Activated T-cell treated with anti-CD3 and anti-CD28 coated beads for 4 hours (primary cell): Measurements from ENCODE around the gene TMEM248.
"Not testable (repeated sequence)": the region's sequence is repeated elsewhere in the genome, so short reads cannot be mapped to it uniquely, and the experiment has no call there.

Experiments used
- DNase-seq: peaks from one replicate; pipeline ENCODE4 v3.0.0-alpha.2; 2020

The TMEM248 gene

GRCh38 chr7:66953044-66953427 lies 32.0 kb downstream of the TMEM248 start:
- no peak for DNase-seq

DNA sequence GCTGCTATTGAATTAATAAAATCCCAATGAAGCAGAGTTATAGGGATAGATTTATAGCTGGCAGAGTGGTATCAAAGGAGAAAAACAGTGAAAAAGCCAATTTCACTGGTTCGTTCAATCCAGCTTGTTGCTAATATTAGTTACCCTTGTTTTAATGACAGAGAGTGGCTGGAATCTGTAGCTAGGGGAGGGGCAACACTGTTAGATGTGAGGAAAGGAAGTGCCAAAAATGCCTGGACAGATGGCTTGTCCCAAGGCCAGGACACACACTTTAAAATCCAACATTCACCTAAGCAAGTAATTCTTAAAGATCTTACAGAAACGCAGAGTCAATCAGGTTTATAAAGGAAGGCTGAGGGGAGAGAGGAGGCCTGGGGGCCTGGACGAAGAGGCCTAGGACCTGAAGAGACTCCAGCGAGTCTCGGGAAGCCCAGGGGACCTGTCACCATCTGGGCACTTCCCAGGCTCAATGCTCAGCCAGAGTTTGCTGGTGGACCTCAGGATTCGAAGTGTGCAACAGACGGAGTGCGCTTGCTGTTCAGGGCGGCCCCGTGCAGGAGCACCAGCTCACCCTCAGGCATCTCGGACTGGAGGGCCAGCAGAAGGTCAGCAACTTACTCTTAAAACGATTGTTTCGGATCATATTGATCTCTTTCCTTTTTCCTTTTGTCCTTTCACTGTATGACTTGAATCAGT lies 36.7 kb downstream of the TMEM248 start:
- no peak for DNase-seq

DNA sequence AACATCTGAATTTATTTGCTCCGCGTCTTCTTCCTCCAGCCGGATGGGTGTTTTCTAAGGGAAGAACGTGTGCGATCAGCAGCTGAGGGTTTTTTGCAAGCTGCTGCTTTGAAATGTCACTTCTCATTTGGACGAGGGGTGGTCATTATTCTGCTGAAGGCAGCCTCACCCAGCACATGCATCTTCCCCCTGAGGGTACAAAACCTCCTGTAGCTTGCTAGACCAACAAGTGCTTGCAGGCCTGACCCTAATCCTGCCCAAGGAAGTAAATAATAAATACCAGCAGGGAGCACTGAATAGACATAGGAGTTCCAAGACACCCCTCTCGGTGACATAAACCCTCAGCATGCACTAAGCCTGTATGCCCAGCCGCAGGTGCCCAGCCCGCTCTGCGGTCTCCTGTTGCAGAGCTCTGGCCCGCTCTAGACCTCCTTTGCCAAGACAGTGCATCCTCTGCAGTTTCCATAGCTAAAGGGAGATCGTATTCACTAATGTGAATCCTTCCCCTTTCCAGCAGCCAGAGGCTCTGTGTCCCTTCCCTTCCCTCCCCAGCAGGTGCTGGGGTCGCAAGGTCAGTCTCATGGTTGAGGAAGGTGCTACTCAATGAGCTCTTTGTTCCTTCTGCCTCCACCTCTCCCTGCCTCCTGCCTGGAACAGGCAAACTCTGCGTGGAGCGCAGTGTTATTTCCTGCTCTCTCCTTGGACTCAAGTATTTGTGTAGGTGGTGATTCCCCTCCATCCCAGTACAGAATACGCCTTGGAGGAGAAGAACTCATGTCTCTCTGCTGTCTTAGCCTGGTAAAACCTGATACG lies 37.7 kb downstream of the TMEM248 start:
- no peak for DNase-seq

GRCh38 chr7:66960192-66960591 lies 39.2 kb downstream of the TMEM248 start:
- DNase-seq = no peak

GRCh38 chr7:66961096-66961495 lies 40.1 kb downstream of the TMEM248 start:
- DNase-seq = no peak

GRCh38 chr7:66964411-66964810 lies 43.4 kb downstream of the TMEM248 start:
- no peak for DNase-seq

DNA sequence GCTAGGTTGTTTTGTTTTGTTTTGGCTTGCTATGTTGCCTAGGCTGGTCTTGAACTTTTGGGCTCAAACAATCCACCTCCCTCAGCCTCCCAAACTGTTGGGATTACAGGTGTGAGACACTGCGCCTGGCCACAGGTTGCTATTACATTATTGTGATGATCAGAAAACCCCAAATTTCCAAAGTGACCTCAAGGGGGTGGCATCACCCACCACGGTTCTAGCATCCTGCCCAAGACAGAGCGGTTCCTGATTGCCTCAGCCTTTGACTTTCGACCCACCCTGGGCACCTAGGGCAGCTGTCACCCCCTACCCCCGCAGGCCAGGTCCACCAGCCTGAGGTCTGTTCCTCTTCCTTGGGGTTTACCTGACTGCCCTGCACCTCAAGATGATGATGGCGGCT lies 46.0 kb downstream of the TMEM248 start:
- no peak for DNase-seq

GRCh38 chr7:66969001-66969400 lies 48.0 kb downstream of the TMEM248 start:
- not testable (repeated sequence) for DNase-seq

DNA sequence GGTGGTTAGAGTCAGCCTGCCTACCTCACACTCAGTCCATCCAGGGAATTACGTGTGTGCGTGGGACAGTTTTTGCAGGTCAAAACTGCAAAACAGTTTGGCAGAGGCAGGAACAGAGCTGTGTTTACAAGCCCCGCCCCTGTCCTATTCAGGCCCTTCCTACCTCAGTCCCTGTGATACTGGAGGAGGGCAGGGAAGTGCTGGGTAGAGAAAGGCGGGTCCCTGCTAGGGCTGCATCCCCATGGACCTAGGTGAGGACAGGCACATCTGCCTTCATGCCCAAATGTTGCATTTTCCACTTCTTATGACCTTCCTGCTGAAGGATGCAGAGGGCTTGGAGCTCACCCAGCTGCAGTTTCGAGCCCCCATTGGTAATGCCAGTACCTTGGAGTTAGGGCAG lies 49.3 kb downstream of the TMEM248 start:
- no peak for DNase-seq

GRCh38 chr7:66974986-66975590 lies 54.1 kb downstream of the TMEM248 start:
- no peak for DNase-seq

- DNase-seq = not testable (repeated sequence)
These were observed 57.3 kb downstream of the TMEM248 start for GRCh38 chr7:66978312-66978711.

DNA sequence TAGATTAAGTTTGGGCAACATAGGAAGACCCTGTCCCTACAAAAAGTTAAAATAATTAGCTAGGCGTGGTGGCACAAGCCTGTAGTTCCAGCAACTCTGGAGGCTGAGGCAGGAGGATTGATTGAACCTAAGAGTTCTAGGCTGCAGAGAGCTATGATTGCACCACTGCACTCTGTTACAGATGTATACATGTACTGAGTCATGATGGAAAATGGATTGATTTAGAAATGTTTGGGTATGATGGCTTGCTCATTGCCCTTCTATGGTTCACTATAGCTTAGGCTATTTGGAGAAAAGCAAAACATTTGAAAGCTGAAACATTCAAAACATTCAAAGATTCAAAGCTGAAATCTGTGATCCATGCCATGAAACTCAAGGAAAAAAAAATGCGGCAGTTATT lies 58.0 kb downstream of the TMEM248 start:
- not testable (repeated sequence) for DNase-seq

GRCh38 chr7:66980336-66980735 lies 59.3 kb downstream of the TMEM248 start:
- not testable (repeated sequence) for DNase-seq

GRCh38 chr7:66989552-66989951 lies 68.5 kb downstream of the TMEM248 start:
- not testable (repeated sequence) for DNase-seq

DNA sequence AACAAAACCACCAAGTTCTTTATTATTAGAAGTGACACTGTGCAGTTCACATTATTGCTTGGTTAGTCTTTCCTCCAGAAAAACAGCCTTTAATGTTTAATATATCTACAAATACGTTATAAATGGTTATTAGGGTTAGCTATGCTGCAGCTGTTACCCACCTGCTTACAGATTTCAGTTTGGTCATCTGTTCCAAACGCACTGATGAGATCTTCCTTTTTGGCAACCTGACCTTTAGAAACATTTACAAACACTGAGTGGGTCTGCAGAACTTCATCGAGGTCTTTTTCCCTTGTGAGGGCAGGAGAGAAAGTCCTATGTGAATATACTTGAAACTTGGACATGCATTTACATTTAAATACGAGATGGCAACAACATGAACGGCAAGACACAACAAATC lies 73.0 kb downstream of the TMEM248 start:
- not testable (repeated sequence) for DNase-seq

DNA sequence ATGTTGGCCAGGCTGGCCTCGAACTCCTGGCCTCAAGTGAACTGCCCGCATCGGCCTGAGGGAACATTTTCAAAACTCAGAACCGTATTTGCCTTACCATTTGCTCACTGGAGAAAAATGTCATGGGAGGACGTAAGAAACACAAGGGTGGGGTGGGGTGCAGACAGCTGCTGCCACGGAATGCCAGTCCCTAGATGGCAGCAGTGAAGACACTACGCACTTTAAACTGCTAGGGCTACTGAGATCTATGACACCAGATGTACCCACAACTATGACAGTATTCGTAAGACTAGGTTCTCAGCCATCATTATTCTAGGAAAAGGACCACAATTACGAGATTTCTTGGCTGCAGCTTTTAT lies 73.6 kb downstream of the TMEM248 start:
- peak; percentile 28 for DNase-seq

- DNase-seq = peak; percentile 88
These were observed 74.2 kb downstream of the TMEM248 start, which contains the start of gene SBDS for GRCh38 chr7:66995050-66995776. TSS of gene SBDS (minus strand) at chr7:66995586. CDS start at chr7:66995417, 169 bp downstream.

GRCh38 chr7:66996444-66997191 lies 75.6 kb downstream of the TMEM248 start, which contains the start of gene TYW1:
TSS of gene TYW1 (plus strand) at chr7:66996833. CDS start at chr7:66996979, 146 bp downstream.
- DNase-seq = peak; percentile 97

- DNase-seq = not testable (repeated sequence)
These were observed 79.7 kb downstream of the TMEM248 start for GRCh38 chr7:67000601-67001258.

DNA sequence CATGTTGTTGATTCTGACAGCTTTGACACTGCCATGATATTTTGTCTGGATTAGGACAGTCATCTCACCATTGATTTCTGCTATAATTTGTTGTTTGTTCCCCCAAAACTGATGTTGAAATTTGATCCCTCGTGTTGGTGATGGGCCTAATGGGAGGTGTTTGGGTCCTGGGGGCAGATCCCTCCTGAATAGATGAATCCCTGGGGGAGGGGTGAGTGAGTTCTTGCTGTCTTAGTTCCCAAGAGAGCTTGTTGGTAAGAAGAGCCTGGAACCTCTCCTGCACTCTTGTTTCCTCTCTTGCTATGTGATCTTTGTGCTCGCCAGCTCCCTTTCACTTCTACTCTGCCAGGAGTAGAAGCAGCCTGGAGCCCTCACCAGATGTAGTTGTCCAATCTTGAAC lies 83.1 kb downstream of the TMEM248 start:
- not testable (repeated sequence) for DNase-seq

GRCh38 chr7:67006965-67007364 lies 85.9 kb downstream of the TMEM248 start:
- no peak for DNase-seq
